ENCODE data around the gene FAM3A.

Gene FAM3A

DNA sequence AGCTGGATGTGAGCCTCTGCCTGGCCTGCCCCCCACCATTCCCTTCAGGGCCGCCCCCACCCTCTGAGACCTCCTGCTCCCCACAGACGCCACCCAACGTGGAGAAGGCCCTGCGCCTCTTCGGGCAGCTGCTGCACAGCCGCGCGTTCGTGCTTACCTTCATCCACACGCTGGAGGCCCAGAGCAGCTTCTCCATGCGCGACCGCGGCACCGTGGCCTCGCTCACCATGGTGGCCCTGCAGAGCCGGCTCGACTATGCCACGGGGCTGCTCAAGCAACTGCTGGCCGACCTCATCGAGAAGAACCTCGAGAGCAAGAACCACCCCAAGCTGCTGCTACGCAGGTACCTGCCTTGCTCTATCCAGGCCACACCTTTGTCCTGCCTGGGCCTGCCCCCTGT, 47.8 kb downstream of the FAM3A start:
- H3K4me3 ChIP-seq (replicated peaks in 1 of 2; ENCODE audit: low read depth in 2 of 2, low read length in 2 of 2), result no peak overlapping the region
- no peak for DNase-seq (ENCODE audit: low read depth in 2 of 2)
- TF ChIP-seq, protein P1, sequence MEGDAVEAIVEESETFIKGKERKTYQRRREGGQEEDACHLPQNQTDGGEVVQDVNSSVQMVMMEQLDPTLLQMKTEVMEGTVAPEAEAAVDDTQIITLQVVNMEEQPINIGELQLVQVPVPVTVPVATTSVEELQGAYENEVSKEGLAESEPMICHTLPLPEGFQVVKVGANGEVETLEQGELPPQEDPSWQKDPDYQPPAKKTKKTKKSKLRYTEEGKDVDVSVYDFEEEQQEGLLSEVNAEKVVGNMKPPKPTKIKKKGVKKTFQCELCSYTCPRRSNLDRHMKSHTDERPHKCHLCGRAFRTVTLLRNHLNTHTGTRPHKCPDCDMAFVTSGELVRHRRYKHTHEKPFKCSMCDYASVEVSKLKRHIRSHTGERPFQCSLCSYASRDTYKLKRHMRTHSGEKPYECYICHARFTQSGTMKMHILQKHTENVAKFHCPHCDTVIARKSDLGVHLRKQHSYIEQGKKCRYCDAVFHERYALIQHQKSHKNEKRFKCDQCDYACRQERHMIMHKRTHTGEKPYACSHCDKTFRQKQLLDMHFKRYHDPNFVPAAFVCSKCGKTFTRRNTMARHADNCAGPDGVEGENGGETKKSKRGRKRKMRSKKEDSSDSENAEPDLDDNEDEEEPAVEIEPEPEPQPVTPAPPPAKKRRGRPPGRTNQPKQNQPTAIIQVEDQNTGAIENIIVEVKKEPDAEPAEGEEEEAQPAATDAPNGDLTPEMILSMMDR (IDR thresholded peaks at IDR 0.05; ENCODE audit: low read depth, low read length), result no peak

DNA sequence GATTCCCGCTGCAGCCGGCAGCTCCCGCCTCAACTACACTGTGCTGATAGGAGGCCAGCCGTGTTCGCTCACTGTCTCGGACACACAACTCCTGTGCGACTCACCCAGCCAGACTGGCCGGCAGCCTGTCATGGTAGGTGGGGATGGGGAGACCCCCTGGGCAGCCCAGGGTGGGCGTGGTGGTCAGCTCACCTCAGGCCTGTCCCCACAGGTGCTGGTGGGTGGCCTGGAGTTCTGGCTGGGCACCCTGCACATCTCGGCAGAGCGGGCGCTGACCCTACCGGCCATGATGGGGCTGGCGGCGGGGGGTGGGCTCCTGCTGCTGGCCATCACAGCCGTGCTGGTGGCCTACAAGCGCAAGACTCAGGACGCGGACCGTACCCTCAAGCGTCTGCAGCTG, 48.5 kb downstream of the FAM3A start:
- DNase-seq (ENCODE audit: low read depth in 2 of 2), result no peak
- TF ChIP-seq, protein P1 (IDR thresholded peaks at IDR 0.05; ENCODE audit: low read depth, low read length), result no peak
- no peak overlapping the region for H3K4me3 ChIP-seq (replicated peaks in 1 of 2; ENCODE audit: low read depth in 2 of 2, low read length in 2 of 2)

DNA sequence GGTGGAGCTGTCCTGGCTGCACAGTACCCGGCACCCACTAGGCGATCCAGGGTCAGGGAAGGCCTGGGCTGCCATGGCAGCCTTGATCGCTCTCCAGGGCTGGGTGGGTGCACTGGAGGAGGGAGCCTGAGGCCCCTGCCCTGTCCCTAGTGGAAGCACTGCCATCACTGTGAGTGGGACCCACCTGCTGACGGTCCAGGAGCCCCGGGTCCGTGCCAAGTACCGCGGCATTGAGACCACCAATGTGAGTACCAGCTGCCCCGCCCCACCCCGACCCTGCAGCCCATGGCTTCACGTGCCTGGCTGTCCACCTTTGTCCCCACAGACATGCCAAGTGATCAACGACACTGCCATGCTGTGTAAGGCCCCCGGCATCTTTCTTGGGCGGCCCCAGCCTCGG, 49.1 kb downstream of the FAM3A start:
- TF ChIP-seq, protein P1 (IDR thresholded peaks at IDR 0.05; ENCODE audit: low read depth, low read length), result no peak
- no peak overlapping the region for H3K4me3 ChIP-seq (replicated peaks in 1 of 2; ENCODE audit: low read depth in 2 of 2, low read length in 2 of 2)
- DNase-seq (ENCODE audit: low read depth in 2 of 2), result no peak

DNA sequence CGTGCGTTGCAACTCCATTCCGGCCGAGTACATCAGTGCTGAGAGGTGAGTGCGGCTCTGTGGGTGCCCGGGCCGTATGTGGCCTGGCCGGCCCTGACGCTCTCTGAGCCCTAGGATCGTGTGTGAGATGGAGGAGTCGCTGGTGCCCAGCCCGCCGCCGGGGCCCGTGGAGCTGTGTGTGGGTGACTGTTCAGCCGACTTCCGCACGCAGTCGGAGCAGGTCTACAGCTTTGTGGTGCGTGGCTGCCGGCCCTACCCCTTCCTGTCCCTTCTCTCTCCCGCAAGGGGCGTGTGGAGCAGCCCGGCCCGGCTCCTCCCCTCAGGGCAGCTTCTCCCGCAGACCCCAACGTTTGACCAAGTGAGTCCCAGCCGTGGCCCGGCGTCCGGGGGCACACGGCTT, 50.0 kb downstream of the FAM3A start:
- no peak overlapping the region for H3K4me3 ChIP-seq (replicated peaks in 1 of 2; ENCODE audit: low read depth in 2 of 2, low read length in 2 of 2)
- DNase-seq (ENCODE audit: low read depth in 2 of 2), result no peak
- TF ChIP-seq, protein P1 (IDR thresholded peaks at IDR 0.05; ENCODE audit: low read depth, low read length), result no peak

DNA sequence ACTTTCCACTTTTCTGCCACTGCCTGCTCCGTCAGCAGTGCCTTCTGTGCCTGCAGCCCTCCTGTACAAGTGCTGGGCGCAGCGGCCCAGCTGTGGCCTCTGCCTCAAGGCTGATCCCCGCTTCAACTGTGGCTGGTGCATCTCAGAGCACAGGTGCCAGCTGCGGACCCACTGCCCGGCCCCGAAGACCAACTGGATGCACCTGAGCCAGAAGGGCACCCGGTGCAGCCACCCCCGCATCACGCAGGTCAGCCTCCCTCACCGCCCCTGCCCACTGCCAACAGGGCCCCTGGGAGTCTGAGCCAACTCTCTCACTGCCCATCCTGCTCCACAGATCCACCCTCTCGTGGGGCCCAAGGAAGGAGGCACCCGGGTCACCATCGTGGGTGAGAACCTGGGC, 50.4 kb downstream of the FAM3A start:
- H3K4me3 ChIP-seq (replicated peaks in 1 of 2; ENCODE audit: low read depth in 2 of 2, low read length in 2 of 2), result no peak overlapping the region
- TF ChIP-seq, protein P1 (IDR thresholded peaks at IDR 0.05; ENCODE audit: low read depth, low read length), result no peak
- no peak for DNase-seq (ENCODE audit: low read depth in 2 of 2)

DNA sequence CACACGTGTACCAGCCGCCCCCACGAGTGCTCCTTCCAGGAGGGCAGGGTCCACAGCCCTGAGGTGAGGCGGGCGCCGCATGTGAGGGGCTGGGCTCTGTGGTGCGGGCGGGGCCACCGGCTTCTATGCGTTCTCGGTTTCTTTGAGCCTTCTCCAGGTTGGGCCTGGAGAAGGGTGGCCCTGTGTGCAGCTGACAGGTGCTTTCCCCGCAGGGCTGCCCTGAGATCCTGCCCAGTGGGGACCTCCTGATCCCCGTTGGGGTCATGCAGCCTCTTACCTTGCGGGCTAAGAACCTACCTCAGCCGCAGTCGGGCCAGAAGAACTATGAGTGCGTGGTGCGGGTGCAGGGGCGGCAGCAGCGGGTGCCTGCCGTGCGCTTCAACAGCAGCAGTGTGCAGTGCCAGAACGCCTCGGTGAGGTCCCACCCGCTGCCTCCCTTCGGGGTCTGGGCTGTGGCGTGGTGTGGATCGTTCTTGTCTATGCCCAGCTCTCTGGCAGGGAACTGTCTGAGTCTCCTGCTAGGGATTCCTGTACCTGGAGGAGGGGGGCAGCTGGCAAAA, 51.1 kb downstream of the FAM3A start:
- DNase-seq (ENCODE audit: low read depth in 2 of 2), result no peak
- no peak overlapping the region for H3K4me3 ChIP-seq (replicated peaks in 1 of 2; ENCODE audit: low read depth in 2 of 2, low read length in 2 of 2)
- TF ChIP-seq, protein P1 (IDR thresholded peaks at IDR 0.05; ENCODE audit: low read depth, low read length), result no peak

DNA sequence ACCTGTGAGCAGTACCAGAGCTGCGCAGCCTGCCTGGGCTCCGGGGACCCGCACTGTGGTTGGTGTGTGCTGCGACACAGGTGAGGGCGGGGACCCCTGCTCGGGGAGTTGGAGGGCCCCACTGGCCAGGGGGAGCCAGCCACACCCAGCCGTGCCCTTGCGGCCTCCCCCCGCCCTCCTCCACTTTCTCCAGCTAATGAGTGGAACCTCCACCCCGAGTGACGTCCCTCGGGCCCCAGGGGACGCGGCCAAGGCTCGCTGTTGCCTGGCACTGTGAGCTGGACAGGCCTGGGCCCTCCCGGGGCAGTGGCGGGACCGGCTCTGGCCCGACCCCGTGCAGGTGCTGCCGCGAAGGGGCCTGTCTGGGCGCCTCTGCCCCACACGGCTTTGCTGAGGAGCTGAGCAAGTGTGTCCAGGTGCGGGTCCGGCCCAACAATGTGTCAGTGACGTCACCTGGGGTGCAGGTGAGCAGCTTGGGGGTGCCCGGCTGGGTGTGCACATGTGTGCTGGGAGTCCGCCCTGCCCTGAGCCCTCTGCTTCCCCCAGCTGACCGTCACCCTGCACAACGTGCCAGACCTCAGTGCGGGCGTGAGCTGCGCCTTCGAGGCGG, 52.3 kb downstream of the FAM3A start:
- no peak for DNase-seq (ENCODE audit: low read depth in 2 of 2)
- TF ChIP-seq, protein P1 (IDR thresholded peaks at IDR 0.05; ENCODE audit: low read depth, low read length), result no peak
- H3K4me3 ChIP-seq (replicated peaks in 1 of 2; ENCODE audit: low read depth in 2 of 2, low read length in 2 of 2), result no peak overlapping the region
